Measurements from ENCODE around the gene SNF8.

The SNF8 gene

DNA sequence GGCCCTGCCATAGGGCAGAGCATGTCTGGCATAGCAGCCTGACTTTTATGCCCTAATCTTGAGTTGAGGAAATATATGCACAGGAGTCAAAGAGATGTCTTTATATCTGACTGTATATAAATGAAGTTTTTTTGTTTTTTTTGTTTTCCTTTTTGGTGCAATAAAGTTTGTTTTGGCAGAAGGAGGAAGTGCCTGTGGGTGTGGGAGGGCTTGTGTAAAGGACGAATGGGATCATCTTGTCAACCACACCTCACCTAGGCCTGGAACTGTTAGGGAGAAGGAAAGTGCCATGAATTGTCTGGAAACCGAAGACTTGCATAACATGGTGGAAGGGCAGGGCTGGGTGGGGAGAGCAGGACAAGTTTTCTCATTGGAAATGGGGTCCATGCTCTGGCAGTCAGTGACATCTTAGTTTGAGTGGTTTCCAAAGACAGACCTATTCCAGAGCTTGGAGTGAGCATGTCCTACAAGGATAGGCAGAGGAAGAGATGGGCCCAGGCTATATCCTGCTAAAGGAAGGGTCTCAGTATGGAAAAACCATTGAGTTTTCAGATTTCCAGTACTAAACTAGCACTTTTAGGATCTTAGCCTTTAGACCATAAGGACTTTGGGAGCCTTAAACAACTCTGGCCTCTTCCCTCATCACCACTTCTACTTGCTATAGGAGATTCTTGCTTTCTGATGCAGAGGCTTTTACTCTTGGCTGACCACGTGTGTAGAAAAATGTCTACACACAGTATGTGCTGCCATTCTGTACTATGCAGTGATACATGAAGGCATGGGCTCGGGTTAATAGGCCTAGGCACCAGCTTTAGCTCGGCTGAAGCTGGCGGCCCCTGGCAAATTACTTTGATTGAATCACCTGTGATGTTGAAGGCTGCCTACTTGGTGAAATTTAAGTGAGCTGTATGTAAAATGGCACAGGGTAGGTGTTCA, 15.5 kb downstream of the SNF8 start:
- no peak overlapping the region for H3K4me3 ChIP-seq (ENCODE audit: low read depth, low read length)
- TF ChIP-seq, protein P1, sequence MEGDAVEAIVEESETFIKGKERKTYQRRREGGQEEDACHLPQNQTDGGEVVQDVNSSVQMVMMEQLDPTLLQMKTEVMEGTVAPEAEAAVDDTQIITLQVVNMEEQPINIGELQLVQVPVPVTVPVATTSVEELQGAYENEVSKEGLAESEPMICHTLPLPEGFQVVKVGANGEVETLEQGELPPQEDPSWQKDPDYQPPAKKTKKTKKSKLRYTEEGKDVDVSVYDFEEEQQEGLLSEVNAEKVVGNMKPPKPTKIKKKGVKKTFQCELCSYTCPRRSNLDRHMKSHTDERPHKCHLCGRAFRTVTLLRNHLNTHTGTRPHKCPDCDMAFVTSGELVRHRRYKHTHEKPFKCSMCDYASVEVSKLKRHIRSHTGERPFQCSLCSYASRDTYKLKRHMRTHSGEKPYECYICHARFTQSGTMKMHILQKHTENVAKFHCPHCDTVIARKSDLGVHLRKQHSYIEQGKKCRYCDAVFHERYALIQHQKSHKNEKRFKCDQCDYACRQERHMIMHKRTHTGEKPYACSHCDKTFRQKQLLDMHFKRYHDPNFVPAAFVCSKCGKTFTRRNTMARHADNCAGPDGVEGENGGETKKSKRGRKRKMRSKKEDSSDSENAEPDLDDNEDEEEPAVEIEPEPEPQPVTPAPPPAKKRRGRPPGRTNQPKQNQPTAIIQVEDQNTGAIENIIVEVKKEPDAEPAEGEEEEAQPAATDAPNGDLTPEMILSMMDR (IDR thresholded peaks at IDR 0.05; ENCODE audit: low read depth, low read length): no peak

DNA sequence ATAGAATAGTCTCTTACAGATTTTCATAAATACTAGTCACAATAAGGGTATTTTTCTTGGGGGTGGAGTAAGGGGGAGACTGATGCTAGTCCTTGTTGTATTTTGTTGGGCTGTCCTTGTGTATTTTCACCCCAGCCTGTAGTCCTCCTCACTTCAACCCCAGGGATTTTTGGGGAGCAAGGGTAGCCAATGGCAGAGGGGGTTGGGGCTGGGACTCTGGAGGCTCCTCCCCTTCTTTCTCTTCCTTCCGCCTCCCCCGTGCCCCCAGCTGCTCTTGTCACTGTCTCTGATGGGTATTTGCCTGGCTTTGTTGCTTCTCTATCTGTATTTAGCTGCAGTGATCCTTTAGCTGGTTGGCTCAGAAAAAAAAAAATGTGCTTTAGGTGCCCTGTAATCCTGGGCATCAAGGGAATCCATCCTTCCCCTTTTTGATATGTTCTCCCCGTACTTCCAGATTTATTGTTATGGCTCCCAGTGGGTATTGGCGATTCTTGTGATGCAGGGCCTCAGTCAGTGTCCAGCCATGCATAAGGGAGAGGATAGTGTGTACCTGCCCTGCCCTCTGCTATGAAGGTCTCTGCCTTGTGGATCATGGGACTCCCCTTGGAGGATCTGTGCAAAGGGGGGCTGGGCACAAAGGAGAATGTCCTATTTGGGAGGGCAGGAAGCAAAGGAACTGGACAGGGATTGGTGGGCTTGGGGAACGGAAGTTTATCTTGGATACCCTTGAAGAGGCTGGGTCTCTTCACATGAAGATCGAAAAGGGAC, 16.5 kb downstream of the SNF8 start:
- no peak overlapping the region for H3K4me3 ChIP-seq (ENCODE audit: low read depth, low read length)
- TF ChIP-seq, protein P1 (IDR thresholded peaks at IDR 0.05; ENCODE audit: low read depth, low read length): no peak

GRCh38 chr17:48925991-48926342, 18.7 kb downstream of the SNF8 start:
- TF ChIP-seq, protein P1 (IDR thresholded peaks at IDR 0.05; ENCODE audit: low read depth, low read length): no peak
- no peak overlapping the region for H3K4me3 ChIP-seq (ENCODE audit: low read depth, low read length)

- TF ChIP-seq, protein P1 (IDR thresholded peaks at IDR 0.05; ENCODE audit: low read depth, low read length): no peak
- no peak overlapping the region for H3K4me3 ChIP-seq (ENCODE audit: low read depth, low read length)
Observed at GRCh38 chr17:48925251-48925990, 19.2 kb downstream of the SNF8 start.

- no peak overlapping the region for H3K4me3 ChIP-seq (ENCODE audit: low read depth, low read length)
Observed at GRCh38 chr17:48915459-48916282, 29.0 kb downstream of the SNF8 start.

DNA sequence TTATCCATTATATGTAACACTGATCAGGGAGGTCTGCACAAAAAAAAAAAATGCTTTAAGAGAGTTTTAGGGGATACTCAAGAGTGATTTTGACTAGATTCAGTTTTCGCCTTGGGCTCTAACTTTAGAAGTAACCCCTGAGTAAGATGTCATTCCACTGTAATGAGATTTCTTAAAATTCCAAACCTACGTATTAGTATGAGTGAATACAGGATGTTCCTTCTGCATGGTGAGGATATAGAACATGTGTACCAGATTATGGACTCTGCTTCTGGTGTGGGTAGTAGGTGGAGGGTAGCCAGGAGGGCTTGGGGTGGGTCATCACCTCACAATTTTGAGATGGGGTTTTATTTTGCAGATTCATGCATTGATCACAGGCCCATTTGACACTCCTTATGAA, 32.2 kb downstream of the SNF8 start:
- no peak overlapping the region for H3K4me3 ChIP-seq (ENCODE audit: low read depth, low read length)
- TF ChIP-seq, protein P1 (IDR thresholded peaks at IDR 0.05; ENCODE audit: low read depth, low read length): no peak

More at GRCh38 chr17:48915459-48916282, 29.0 kb downstream of the SNF8 start:
- TF ChIP-seq, protein P1 (IDR thresholded peaks at IDR 0.05; ENCODE audit: low read depth, low read length): no peak

All from WI38 (cell line).